ENCODE data around the gene KCNJ10.
A peak's percentile ranks its signal among the peaks of the same experiment; 100 is the strongest.

Gene KCNJ10

DNA sequence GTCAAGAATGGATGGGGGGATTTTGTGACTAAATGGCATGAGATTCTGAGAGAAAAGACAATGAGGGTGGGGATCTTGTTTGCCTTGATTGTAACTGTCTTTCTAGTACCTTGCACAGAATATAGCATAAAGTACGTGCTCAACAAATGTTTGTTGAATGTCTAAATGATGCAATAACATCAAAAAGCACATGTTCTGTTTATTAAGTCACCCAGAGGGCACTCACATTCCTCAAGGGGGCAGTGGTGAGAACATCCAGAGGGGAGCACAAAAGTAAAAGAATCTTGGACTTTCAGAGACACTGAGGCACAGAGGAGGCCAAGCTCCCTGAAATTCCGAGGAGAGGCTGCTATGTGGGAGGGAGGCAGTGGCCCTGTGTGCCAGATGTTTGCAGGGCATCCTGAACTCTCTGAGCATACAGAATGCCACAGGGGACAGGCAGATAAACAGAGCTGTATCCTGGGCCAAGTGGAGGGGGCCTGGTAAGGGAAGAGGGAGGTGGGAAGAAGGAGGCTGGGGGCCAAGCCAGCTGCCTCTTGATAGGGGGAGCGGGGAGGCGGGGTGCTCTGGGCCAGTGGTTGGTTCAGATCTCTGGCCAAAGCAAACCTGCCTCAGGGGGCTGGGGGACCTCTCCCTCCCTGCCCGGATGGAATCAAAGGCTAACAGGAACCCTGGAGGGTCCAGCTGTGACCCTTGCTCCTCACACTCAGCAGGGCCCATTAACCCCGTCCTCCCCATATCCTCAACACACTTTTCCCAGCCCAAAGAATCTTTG lies 39.1 kb upstream of the KCNJ10 start:
- Histone ChIP-seq H3K27ac (no peak overlapping the region), H3K4me3 (ENCODE audit: low read depth, low read length) (no peak overlapping the region), H3K36me3 (replicated peaks) (no peaks in the 10 kb centered on the region), H3K27me3 (replicated peaks) (peaks cover 17% of the 10 kb centered on the region)
- DNase-seq: peak; percentile 27
- TF ChIP-seq, protein P1, sequence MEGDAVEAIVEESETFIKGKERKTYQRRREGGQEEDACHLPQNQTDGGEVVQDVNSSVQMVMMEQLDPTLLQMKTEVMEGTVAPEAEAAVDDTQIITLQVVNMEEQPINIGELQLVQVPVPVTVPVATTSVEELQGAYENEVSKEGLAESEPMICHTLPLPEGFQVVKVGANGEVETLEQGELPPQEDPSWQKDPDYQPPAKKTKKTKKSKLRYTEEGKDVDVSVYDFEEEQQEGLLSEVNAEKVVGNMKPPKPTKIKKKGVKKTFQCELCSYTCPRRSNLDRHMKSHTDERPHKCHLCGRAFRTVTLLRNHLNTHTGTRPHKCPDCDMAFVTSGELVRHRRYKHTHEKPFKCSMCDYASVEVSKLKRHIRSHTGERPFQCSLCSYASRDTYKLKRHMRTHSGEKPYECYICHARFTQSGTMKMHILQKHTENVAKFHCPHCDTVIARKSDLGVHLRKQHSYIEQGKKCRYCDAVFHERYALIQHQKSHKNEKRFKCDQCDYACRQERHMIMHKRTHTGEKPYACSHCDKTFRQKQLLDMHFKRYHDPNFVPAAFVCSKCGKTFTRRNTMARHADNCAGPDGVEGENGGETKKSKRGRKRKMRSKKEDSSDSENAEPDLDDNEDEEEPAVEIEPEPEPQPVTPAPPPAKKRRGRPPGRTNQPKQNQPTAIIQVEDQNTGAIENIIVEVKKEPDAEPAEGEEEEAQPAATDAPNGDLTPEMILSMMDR (IDR thresholded peaks at IDR 0.05; ENCODE audit: low read depth, low read length, missing control alignments): peak; percentile 71
- in situ Hi-C loops (cut with HindIII; ENCODE audit: low pct_ligation_motif_present, low sequenced_read_pairs): no loop called here

DNA sequence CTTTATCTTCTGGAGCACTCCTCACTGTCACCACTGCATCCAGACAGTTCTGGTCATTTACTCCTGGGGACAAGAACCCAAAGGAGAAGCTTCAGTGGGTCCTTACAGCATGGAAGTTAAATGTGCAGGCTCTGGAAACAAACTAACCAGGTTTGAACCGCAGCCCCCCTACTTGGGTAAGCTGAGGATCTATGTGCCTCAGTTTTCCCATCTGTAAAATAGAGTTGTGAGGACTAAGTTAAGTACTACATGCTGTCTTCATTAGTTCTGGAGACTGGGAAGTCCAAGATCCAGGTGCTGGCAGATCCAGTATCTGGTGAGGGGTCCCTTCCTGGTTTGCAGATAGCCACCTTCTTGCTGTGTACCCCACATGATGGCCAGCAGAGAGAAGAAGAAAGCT lies 37.6 kb upstream of the KCNJ10 start:
- Histone ChIP-seq H3K27me3 (replicated peaks) (peaks cover 15% of the 10 kb centered on the region), H3K4me3 (ENCODE audit: low read depth, low read length) (no peak overlapping the region), H3K36me3 (replicated peaks) (no peaks in the 10 kb centered on the region), H3K27ac (no peak overlapping the region)
- in situ Hi-C loops (cut with HindIII; ENCODE audit: low pct_ligation_motif_present, low sequenced_read_pairs): no loop called here
- TF ChIP-seq, protein P1 (IDR thresholded peaks at IDR 0.05; ENCODE audit: low read depth, low read length, missing control alignments): no peak
- DNase-seq: no peak

DNA sequence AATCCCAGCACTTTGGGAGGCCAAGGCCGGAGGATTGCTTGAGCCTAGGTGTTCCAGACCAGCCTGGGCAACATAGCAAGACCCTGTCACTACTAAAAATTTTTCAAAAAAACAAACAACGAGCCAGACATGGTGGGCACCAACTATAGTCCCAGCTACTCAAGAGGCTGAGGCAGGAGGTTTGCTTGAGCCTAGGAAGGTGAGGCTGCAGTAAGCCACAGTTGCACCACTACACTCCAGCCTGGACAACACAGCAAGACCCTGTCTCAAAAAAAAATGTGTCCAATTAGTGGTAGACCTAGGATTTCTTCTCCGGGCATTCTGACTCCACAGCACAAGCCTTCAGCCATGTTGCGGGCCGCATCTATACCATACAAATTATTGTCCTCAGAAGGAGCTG lies 35.2 kb upstream of the KCNJ10 start:
- peaks cover 13% of the 10 kb centered on the region for H3K27me3 ChIP-seq (replicated peaks)
- in situ Hi-C loops (cut with HindIII; ENCODE audit: low pct_ligation_motif_present, low sequenced_read_pairs): no loop called here
- H3K27ac ChIP-seq: no peak overlapping the region

DNA sequence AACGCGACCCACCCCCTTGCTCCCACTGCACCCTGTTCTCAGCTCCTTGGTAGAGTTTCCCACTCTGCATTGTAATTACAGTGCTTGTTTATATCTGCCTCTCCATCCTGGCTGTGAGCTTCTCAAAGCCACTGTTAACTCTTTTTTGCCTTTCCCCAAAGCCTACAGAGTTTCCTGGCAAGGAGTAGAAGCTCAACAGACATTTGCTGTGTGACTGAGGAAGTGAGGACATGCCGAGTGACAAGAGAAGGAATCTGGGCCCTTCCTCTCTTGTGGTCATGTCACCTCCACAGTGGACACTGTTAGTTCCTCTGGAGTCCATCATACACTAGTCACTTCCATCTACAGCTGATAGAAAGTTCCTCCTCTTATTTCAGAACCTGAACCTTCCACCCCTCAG lies 34.5 kb upstream of the KCNJ10 start:
- no peak overlapping the region for H3K4me3 ChIP-seq (ENCODE audit: low read depth, low read length)
- H3K27me3 ChIP-seq (replicated peaks): peaks cover 8% of the 10 kb centered on the region
- no peak for DNase-seq
- TF ChIP-seq, protein P1 (IDR thresholded peaks at IDR 0.05; ENCODE audit: low read depth, low read length, missing control alignments): no peak
- in situ Hi-C loops (cut with HindIII; ENCODE audit: low pct_ligation_motif_present, low sequenced_read_pairs): no loop called here
- no peak overlapping the region for H3K27ac ChIP-seq
- no peaks in the 10 kb centered on the region for H3K36me3 ChIP-seq (replicated peaks)

More for the DNA sequence above, 35.2 kb upstream of the KCNJ10 start:
- Histone ChIP-seq H3K36me3 (replicated peaks) (no peaks in the 10 kb centered on the region), H3K4me3 (ENCODE audit: low read depth, low read length) (no peak overlapping the region)
- no peak for DNase-seq
- TF ChIP-seq, protein P1 (IDR thresholded peaks at IDR 0.05; ENCODE audit: low read depth, low read length, missing control alignments): no peak

DNA sequence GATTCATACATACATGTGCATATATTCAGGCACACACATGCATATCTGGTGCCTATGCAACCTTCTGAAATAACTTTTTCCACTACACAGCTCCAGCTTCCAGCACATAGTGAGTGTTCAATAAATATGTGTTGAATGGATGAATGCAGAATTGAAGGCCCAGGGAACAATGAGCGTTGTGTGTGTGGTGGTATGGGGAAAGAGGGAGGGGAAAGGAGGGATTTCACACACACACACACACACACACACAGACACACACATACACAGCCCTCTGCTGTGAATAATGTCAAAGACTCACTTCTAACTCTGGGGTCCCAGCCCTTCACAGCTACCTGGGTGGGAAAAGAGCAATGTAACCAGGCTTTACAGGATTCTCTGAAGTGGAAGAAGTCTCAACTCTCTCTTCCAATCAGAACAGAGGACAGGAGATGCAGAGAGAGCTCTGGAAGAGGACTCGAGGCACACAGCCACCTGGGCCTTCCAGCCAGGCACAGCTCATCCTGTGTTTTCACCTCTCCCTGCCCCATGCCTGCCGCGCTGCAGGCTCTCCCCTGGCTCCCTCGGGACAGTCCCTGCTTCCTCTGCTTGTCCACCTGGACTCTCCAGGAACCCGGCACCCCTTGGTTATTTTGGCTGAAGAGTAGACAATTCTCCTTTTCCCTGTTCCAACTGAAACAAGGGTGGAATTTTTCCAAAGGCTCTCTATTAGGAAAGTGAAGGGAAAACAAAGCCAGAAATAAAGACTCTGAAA lies 33.9 kb upstream of the KCNJ10 start:
- no peak overlapping the region for H3K27ac ChIP-seq
- peaks cover 3% of the 10 kb centered on the region for H3K27me3 ChIP-seq (replicated peaks)
- H3K36me3 ChIP-seq (replicated peaks): no peaks in the 10 kb centered on the region
- no peak for DNase-seq
- H3K4me3 ChIP-seq (ENCODE audit: low read depth, low read length): no peak overlapping the region
- in situ Hi-C loops (cut with HindIII; ENCODE audit: low pct_ligation_motif_present, low sequenced_read_pairs): no loop called here
- TF ChIP-seq, protein P1 (IDR thresholded peaks at IDR 0.05; ENCODE audit: low read depth, low read length, missing control alignments): no peak
